Activated CD4-positive, alpha-beta memory T cell treated with anti-CD3 and anti-CD28 coated beads, Interleukin-2, amount 10 ng/mL, durations not matched to agents 7 days and 5 days (primary cell): ENCODE measurements around the gene DSCAM. TPM values are rescaled to one million over a fixed set of nuclear protein-coding genes. Genes with fewer than 3 reads are reported as not detected.

Source experiments
- CTCF ChIA-PET: fragments of 350-600 bp; sonication (Branson Sonifier 250); formaldehyde crosslinking; loops from one replicate; lab custom pipeline; 2021; ENCODE audit warnings: antibody characterized with exemption, inconsistent platforms; lab: Charles Lee
- POLR2A ChIA-PET: fragments of 350-600 bp; sonication (Branson Sonifier 250); formaldehyde crosslinking; loops from one replicate; lab custom pipeline; 2021; ENCODE audit warnings: antibody characterized with exemption; lab: Charles Lee
- DNase-seq: peaks from one replicate; pipeline ENCODE4 v3.0.0-alpha.2; 2020
- H3K27ac Mint-ChIP-seq: one replicate; pipeline ENCODE4 v1.8.0; 2021; ENCODE audit warnings: mild to moderate bottlenecking, mixed read lengths
- H3K27me3 Mint-ChIP-seq: one replicate; pipeline ENCODE4 v1.8.0; 2021; ENCODE audit warnings: mixed read lengths
- H3K36me3 Mint-ChIP-seq: one replicate; pipeline ENCODE4 v1.8.0; 2021; ENCODE audit warnings: low read depth, mixed read lengths
- H3K4me1 Mint-ChIP-seq: one replicate; pipeline ENCODE4 v1.8.0; 2021; ENCODE audit warnings: mixed read lengths
- H3K4me3 Mint-ChIP-seq: one replicate; pipeline ENCODE4 v1.8.0; 2021; ENCODE audit warnings: mild to moderate bottlenecking, mixed read lengths
- H3K9me3 Mint-ChIP-seq: one replicate; pipeline ENCODE4 v1.8.0; 2021; ENCODE audit warnings: mixed read lengths
- total RNA-seq, 2 experiments: library from RNA; stranded (reverse); gene quantifications; one replicate each; pipeline ENCODE4 v1.2.3, GENCODE V29; 2021

DSCAM gene
- total RNA-seq, 2 experiments from 2014 or later, result not detected

DNA sequence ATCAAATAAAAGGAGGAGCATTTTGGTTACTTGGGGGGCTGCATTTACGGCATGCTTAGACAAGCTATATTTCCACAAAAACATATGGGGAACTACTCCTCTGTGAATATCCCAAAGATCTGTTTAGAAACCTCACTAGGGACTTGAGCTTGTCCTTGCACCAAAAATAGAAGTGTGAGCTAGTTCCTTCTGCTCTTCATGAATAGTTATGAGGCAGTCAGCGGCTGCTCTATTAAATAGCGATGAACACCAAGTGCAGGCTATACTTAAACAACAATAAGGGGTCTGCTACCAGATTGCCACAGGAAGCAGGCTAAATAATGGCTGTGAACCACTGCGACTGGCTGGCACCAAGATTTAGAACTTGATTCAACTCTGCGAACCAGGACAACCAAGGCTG lies 789.6 kb downstream of the DSCAM start:
- Mint-ChIP-seq H3K27ac (no peak overlapping the region), H3K27me3 (no peaks in the 10 kb centered on the region), H3K36me3 (no peaks in the 10 kb centered on the region), H3K4me3 (no peak overlapping the region), H3K4me1 (no peaks in the 10 kb centered on the region), H3K9me3 (peaks cover 6% of the 10 kb centered on the region)
- ChIA-PET CTCF (no interaction called here), POLR2A (no interaction called here)
- no peak for DNase-seq

DNA sequence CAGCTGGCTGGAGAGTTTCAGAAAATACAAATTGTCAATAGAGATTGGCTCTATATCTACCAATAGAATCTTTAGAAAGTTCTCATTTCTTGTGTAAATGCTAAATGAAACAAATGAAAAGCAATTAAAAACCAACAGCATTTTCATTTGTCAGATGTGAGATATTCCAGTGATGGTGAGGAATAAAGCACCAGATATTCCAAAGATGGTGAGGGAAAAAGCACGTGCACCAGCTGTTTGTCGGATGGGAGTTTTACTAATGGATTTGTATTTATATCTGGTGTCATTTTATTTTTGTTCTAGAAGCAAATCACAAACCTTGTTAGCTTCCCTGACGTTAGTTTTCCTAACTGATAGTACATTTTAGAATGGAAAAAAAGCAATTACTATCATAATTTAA lies 790.9 kb downstream of the DSCAM start:
- Mint-ChIP-seq H3K27ac (no peak overlapping the region), H3K9me3 (peaks cover 9% of the 10 kb centered on the region), H3K27me3 (no peaks in the 10 kb centered on the region), H3K36me3 (no peaks in the 10 kb centered on the region), H3K4me1 (no peaks in the 10 kb centered on the region), H3K4me3 (no peak overlapping the region)
- ChIA-PET POLR2A (no interaction called here), CTCF (no interaction called here)
- no peak for DNase-seq

DNA sequence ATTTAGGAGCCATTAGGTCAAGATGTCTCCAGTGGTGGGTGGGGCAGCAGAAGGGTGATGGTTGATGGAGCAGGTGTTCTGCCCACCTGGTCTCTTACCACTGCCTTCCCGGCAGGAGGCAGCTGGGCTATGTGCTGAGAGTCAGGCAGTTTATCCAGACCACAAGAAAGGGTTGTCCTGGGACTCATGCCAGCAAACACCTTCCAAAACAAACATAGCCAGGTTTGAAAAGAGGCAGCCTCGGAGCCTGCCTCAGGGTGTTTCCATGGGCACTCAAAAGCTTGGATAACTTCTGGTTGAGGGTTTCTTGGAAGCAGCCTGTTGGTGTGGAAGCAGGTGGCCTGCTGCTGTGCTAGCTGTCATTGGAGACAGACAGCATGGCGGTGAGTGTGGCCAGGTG lies 792.6 kb downstream of the DSCAM start:
- Mint-ChIP-seq H3K36me3 (no peaks in the 10 kb centered on the region), H3K4me3 (no peak overlapping the region), H3K4me1 (no peaks in the 10 kb centered on the region), H3K27ac (no peak overlapping the region), H3K9me3 (peaks cover 15% of the 10 kb centered on the region), H3K27me3 (no peaks in the 10 kb centered on the region)
- DNase-seq, result no peak
- ChIA-PET CTCF (no interaction called here), POLR2A (no interaction called here)

DNA sequence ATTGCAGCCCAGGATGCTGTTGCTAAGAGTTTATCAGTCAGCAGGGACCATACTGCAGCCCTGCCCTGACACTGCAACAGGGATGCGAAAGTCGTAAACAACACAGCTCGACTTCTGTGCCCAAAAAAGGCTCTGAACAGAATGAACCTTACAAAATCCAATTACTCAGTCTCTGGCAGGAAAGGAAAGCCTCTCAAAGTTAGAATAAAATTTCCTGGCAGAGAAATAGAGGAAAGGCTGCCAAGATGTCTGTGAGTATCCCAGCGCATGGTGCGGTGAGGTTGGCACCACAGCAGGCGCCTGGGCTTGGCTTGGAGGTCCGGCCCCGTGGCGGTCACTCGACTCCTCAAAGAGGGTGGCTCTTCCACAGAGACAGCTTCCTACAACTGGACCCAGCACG lies 794.0 kb downstream of the DSCAM start:
- H3K9me3 Mint-ChIP-seq, result peaks cover 16% of the 10 kb centered on the region
- no peak for DNase-seq
- no peak overlapping the region for H3K27ac Mint-ChIP-seq
- no peaks in the 10 kb centered on the region for H3K36me3 Mint-ChIP-seq
- POLR2A ChIA-PET, result no interaction called here
- CTCF ChIA-PET, result no interaction called here
- H3K27me3 Mint-ChIP-seq, result no peaks in the 10 kb centered on the region
- H3K4me1 Mint-ChIP-seq, result no peaks in the 10 kb centered on the region
- no peak overlapping the region for H3K4me3 Mint-ChIP-seq

GRCh38 chr21:40052276-40052675 lies 794.7 kb downstream of the DSCAM start:
- CTCF ChIA-PET, result no interaction called here
- Mint-ChIP-seq H3K4me3 (no peak overlapping the region), H3K36me3 (no peaks in the 10 kb centered on the region), H3K4me1 (no peaks in the 10 kb centered on the region), H3K27me3 (no peaks in the 10 kb centered on the region), H3K27ac (no peak overlapping the region), H3K9me3 (peaks cover 21% of the 10 kb centered on the region)
- DNase-seq, result no peak
- POLR2A ChIA-PET, result no interaction called here

DNA sequence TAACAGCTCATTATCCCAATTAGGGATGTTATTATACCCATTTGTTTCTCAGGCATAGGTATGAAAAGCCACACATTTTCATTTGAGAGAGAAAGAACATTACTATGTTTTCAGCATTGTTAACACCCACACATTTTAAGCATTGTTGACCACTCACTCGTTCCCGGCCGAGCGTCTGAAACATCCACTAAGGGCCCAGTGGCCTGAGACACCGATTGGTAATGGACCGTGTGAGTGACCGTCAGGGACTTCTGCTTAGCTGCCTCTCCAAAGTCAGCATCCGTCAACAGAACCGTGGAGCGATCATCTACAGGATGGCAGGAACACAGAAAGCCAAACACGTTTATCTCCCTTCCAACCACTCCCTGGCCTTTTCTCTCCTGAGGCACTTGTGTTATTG lies 795.2 kb downstream of the DSCAM start:
- CTCF ChIA-PET, result no interaction called here
- Mint-ChIP-seq H3K27me3 (no peaks in the 10 kb centered on the region), H3K4me1 (no peaks in the 10 kb centered on the region), H3K4me3 (no peak overlapping the region), H3K36me3 (no peaks in the 10 kb centered on the region), H3K27ac (no peak overlapping the region), H3K9me3 (peaks cover 20% of the 10 kb centered on the region)
- DNase-seq, result no peak
- POLR2A ChIA-PET, result no interaction called here

DNA sequence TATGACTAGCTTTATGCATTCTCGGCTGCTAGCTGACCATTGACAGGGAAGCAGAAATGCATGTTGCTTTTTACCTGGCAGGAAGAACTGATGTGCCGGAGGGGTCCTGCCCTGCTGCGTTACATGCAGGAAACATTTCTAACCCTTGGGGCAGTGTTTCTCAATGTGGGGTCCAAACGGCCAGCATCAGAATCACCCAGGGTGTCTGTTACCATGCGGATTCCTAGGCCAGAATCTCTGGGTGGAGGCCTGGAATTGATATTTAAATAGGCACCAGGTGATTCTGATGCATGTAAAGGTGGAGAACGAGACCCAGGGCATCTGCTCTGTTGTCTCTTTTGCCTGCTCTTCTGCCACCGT lies 797.0 kb downstream of the DSCAM start:
- Mint-ChIP-seq H3K27ac (no peak overlapping the region), H3K27me3 (no peaks in the 10 kb centered on the region)

GRCh38 chr21:40049031-40049930 lies 797.7 kb downstream of the DSCAM start:
- H3K9me3 Mint-ChIP-seq, result peaks cover 24% of the 10 kb centered on the region

More for the DNA sequence above, 797.0 kb downstream of the DSCAM start:
- no peak for DNase-seq
- Mint-ChIP-seq H3K9me3 (peaks cover 21% of the 10 kb centered on the region), H3K4me1 (no peaks in the 10 kb centered on the region), H3K4me3 (no peak overlapping the region), H3K36me3 (no peaks in the 10 kb centered on the region)
- ChIA-PET CTCF (no interaction called here), POLR2A (no interaction called here)

DNA sequence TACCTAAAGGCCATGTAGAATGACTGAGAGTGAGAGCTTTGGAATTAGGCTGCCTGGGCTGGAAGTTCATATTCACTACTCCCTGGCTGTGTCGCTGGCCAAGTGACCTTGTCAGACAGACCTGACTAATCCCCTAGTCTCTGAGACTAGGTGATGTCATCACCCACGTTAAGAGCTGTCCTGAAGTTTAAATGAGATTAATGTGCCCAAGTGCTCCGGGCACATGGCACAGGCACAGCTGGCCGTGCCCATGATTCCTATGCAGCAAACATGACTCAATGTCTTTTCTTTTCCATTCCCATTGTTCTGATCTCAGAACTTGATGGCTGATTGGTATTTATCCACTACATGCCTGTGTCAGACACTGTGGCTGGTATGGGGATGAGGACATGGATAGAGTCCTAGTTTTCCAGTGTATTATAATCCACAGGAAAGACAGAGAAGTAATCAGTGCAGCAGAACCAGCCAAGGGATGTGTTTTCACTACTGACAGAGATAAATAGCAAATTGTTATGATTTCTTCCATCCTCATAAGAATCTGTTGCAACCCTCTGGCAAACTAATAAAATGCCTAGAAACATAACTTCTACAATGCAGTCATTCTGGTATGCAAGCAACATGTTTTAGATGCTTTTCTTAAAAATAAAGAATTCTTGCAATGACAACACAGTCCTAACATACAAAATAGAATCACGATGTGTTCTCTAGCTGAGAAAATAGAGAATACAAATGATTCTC lies 798.8 kb downstream of the DSCAM start:
- no peak for DNase-seq
- H3K4me3 Mint-ChIP-seq, result no peak overlapping the region
- no peak overlapping the region for H3K27ac Mint-ChIP-seq
- peaks cover 26% of the 10 kb centered on the region for H3K9me3 Mint-ChIP-seq
- H3K27me3 Mint-ChIP-seq, result no peaks in the 10 kb centered on the region
- H3K4me1 Mint-ChIP-seq, result no peaks in the 10 kb centered on the region
- POLR2A ChIA-PET, result no interaction called here
- CTCF ChIA-PET, result no interaction called here
- H3K36me3 Mint-ChIP-seq, result no peaks in the 10 kb centered on the region

More at GRCh38 chr21:40049031-40049930, 797.7 kb downstream of the DSCAM start:
- POLR2A ChIA-PET, result no interaction called here
- no peaks in the 10 kb centered on the region for H3K36me3 Mint-ChIP-seq
- H3K27me3 Mint-ChIP-seq, result no peaks in the 10 kb centered on the region
- CTCF ChIA-PET, result no interaction called here
- no peak for DNase-seq
- H3K27ac Mint-ChIP-seq, result no peak overlapping the region
- no peak overlapping the region for H3K4me3 Mint-ChIP-seq
- no peaks in the 10 kb centered on the region for H3K4me1 Mint-ChIP-seq

DNA sequence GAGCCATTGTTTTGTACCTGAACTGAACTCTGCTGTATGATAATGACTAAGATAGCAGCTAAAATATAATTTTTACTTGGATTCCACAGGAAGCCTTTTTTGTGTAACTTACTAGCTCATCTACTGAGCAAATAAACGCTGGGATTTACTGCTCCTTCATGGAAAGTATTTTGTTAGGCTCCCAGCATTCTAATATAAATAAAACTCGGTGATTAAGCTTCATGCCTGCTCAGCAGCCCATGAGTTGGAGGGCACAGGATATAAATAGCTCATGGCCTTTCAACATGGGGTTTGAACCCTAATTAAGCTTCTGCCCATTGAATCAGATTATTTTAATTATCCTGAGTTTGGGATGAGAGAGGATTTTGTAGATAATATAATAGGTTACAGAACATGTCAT lies 799.7 kb downstream of the DSCAM start:
- CTCF ChIA-PET, result no interaction called here
- Mint-ChIP-seq H3K27ac (no peak overlapping the region), H3K9me3 (peaks cover 26% of the 10 kb centered on the region), H3K4me3 (no peak overlapping the region), H3K27me3 (no peaks in the 10 kb centered on the region), H3K36me3 (no peaks in the 10 kb centered on the region), H3K4me1 (no peaks in the 10 kb centered on the region)
- DNase-seq, result no peak
- POLR2A ChIA-PET, result no interaction called here

- CTCF ChIA-PET, result no interaction called here
- Mint-ChIP-seq H3K9me3 (peaks cover 26% of the 10 kb centered on the region), H3K36me3 (no peaks in the 10 kb centered on the region), H3K27me3 (no peaks in the 10 kb centered on the region), H3K4me1 (no peaks in the 10 kb centered on the region), H3K4me3 (no peak overlapping the region), H3K27ac (no peak overlapping the region)
- POLR2A ChIA-PET, result no interaction called here
- no peak for DNase-seq
Observed at GRCh38 chr21:40043866-40044265, 803.1 kb downstream of the DSCAM start.

DNA sequence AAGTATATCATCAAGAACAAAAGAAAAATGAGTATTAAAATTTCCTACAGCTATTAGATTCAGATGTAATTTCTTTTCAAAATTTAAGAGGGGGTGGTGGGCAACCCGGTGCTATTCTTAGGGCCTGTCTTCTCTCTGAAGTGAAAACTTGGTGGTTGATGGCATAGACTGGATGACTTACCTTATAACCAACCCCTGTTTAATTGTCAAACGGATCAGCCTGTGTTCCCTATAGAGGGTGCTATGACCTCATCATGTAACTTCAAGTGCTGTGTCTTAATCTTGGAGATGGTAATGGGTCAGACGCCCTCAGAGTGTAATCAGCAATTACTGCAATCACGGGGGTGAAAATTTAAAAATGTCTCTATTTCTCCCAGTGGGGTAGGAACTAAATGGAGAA lies 803.5 kb downstream of the DSCAM start:
- Mint-ChIP-seq H3K36me3 (no peaks in the 10 kb centered on the region), H3K27ac (no peak overlapping the region), H3K4me1 (no peaks in the 10 kb centered on the region), H3K4me3 (no peak overlapping the region), H3K9me3 (peaks cover 26% of the 10 kb centered on the region), H3K27me3 (no peaks in the 10 kb centered on the region)
- POLR2A ChIA-PET, result no interaction called here
- DNase-seq, result no peak
- CTCF ChIA-PET, result no interaction called here

- H3K27ac Mint-ChIP-seq, result no peak overlapping the region
- H3K27me3 Mint-ChIP-seq, result no peaks in the 10 kb centered on the region
- H3K9me3 Mint-ChIP-seq, result peaks cover 19% of the 10 kb centered on the region
- POLR2A ChIA-PET, result no interaction called here
- no peaks in the 10 kb centered on the region for H3K4me1 Mint-ChIP-seq
- H3K4me3 Mint-ChIP-seq, result no peak overlapping the region
- no peak for DNase-seq
- CTCF ChIA-PET, result no interaction called here
- no peaks in the 10 kb centered on the region for H3K36me3 Mint-ChIP-seq
Observed at GRCh38 chr21:40041446-40041845, 805.5 kb downstream of the DSCAM start.
